ENCODE measurements around the gene ARCN1.

Gene ARCN1

GRCh38 chr11:118544647-118545010 lies 27.6 kb upstream of the ARCN1 start:
- H3K4me3 ChIP-seq (ENCODE audit: low read length), result no peak overlapping the region
- no peak for DNase-seq (ENCODE audit: low read depth)
- no peak for TF ChIP-seq CTCF (conservative IDR thresholded peaks at IDR 0.05; ENCODE audit: low read depth, low read length)

- no peak overlapping the region for H3K4me3 ChIP-seq (ENCODE audit: low read length)
- no peak for TF ChIP-seq CTCF (conservative IDR thresholded peaks at IDR 0.05; ENCODE audit: low read depth, low read length)
- no peak for DNase-seq (ENCODE audit: low read depth)
Observed at GRCh38 chr11:118545533-118545932, 26.7 kb upstream of the ARCN1 start.

DNA sequence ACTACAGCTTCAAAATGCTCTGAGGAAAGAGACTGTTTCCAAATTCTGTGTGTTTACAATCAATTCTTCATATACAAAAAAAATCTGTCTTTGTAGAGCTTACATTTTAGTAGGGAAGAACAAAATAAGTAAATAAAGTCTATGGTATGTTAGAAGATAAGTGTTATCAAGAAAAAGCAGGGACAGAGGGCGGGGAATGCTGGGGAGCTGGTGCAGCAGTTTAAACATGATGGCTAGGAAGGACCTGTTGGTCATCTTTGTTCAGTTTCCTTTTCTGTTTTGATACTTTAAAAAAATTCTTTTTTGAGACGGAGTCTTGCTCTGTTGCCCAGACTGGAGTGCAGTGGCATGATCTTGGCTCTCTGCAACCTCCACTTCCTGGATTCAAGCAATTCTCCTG lies 25.1 kb upstream of the ARCN1 start:
- TF ChIP-seq CTCF (conservative IDR thresholded peaks at IDR 0.05; ENCODE audit: low read depth, low read length), result no peak
- no peak overlapping the region for H3K4me3 ChIP-seq (ENCODE audit: low read length)

GRCh38 chr11:118552341-118552740 lies 19.9 kb upstream of the ARCN1 start:
- TF ChIP-seq CTCF (conservative IDR thresholded peaks at IDR 0.05; ENCODE audit: low read depth, low read length), result no peak
- no peak overlapping the region for H3K4me3 ChIP-seq (ENCODE audit: low read length)
- no peak for DNase-seq (ENCODE audit: low read depth)

More for the DNA sequence above, 25.1 kb upstream of the ARCN1 start:
- DNase-seq (ENCODE audit: low read depth), result no peak

- no peak for DNase-seq (ENCODE audit: low read depth)
- no peak for TF ChIP-seq CTCF (conservative IDR thresholded peaks at IDR 0.05; ENCODE audit: low read depth, low read length)
Observed at GRCh38 chr11:118560806-118561205, 11.4 kb upstream of the ARCN1 start.

GRCh38 chr11:118565051-118565450 lies 7.2 kb upstream of the ARCN1 start:
- no peak for TF ChIP-seq CTCF (conservative IDR thresholded peaks at IDR 0.05; ENCODE audit: low read depth, low read length)
- H3K4me3 ChIP-seq (ENCODE audit: low read length), result no peak overlapping the region
- DNase-seq (ENCODE audit: low read depth), result no peak

More at GRCh38 chr11:118560806-118561205, 11.4 kb upstream of the ARCN1 start:
- no peak overlapping the region for H3K4me3 ChIP-seq (ENCODE audit: low read length)

DNA sequence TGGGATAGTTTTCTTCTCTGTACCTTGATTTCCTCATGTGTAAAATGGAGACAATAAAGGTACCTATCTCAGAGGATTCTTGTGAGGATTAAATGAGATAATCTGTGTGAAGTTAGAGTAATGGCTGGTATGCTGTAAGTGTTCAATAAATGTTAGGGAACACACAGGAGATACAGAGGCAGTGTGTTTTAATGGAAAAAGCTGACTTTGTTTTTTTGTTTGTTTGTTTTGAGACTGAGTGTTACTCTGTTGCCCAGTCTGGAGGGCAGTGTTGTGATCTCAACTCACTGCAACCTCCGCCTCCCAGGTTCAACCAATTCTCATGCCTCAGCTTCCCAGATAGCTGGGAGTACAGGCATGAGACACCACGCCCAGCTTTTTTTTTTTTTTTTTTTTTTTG lies 2.5 kb upstream of the ARCN1 start:
- TF ChIP-seq CTCF (conservative IDR thresholded peaks at IDR 0.05; ENCODE audit: low read depth, low read length), result no peak
- H3K4me3 ChIP-seq (ENCODE audit: low read length), result no peak overlapping the region
- DNase-seq (ENCODE audit: low read depth), result no peak

All from retinal pigment epithelial cell (primary cell).